Measurements from ENCODE around the gene ARL9. TPM values are rescaled to one million over a fixed set of nuclear protein-coding genes. Genes with fewer than 3 reads are reported as not detected.
A peak's percentile ranks its signal among the peaks of the same experiment; 100 is the strongest.

The ARL9 gene
- total and polyA plus RNA-seq, 9 of the 15 experiments (the other 6 are each of a cell fraction or from before 2014, with no cell fraction given): 0.10 to 0.15 (median 0.11) TPM; not detected in 6

DNA sequence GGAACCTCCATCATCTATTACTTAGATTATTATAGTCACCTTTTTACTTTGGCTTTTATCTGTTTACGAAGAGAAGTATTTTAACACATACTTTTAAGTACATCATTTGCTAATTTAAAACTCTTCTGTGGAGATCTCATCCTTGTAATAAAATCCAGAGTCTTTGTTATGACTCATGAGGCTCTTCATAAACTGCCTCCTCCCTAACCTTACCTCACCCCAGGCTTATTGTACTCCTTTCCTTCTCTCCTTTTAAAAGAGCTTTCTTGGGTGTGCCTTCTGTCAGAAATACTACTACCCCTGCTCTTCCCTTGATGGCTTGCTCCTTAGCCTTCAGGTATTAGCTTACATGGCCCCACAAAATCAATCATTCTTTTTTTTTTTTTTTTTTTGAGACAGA is 6.6 kb downstream of the ARL9 start:
- no peak overlapping the region for H3K4me3 ChIP-seq
- ATAC-seq (peak; percentile 56), FAIRE-seq (no peak), DNase-seq (ENCODE audit: extremely low read depth in 1 of 4, low spot score in 3 of 4) (peak in 2 of 4 experiments; percentile 25 to 35)
- no peaks in the 10 kb centered on the region for H3K9me1 ChIP-seq (ENCODE audit: control insufficient read depth, insufficient read depth, low read length)
- no peak overlapping the region for H3K9ac ChIP-seq (ENCODE audit: insufficient read depth in 1 of 2, low read depth in 2 of 2, low read length in 2 of 2)
- H3K79me2 ChIP-seq (ENCODE audit: control insufficient read depth, insufficient read depth, low read length): no peaks in the 10 kb centered on the region
- H3K4me1 ChIP-seq (replicated peaks in 1 of 2; ENCODE audit: control insufficient read depth in 2 of 2, insufficient read depth in 2 of 2, low read length in 2 of 2): peaks cover 16 to 24% of the 10 kb centered on the region in 2 experiments
- POLR2A ChIA-PET: interaction anchor here (1.1 kb wide), 1 partner anchor 11 kb away, joined by 4 read pairs; no protein-coding TSS in a partner anchor
- no peaks in the 10 kb centered on the region for H3K9me3 ChIP-seq (replicated peaks; ENCODE audit: control insufficient read depth, insufficient read depth, low read depth, low read length)
- in situ Hi-C loops (cut with MboI) (no loop called here), intact Hi-C loops (cut with micrococcal nuclease) (no loop called here)
- H3K4me2 ChIP-seq (ENCODE audit: insufficient read depth, low read length): no peak overlapping the region
- H3K27me3 ChIP-seq (ENCODE audit: control insufficient read depth in 2 of 2, insufficient read depth in 2 of 2, low read length in 2 of 2): no peaks in the 10 kb centered on the region
- H2AFZ ChIP-seq (ENCODE audit: low read depth, low read length): peak overlapping the region; percentile 57
- H4K20me1 ChIP-seq (replicated peaks; ENCODE audit: control insufficient read depth, insufficient read depth, low read length): no peaks in the 10 kb centered on the region
- no peaks in the 10 kb centered on the region for H3K36me3 ChIP-seq (ENCODE audit: control insufficient read depth, insufficient read depth, low read length)
- CTCF ChIA-PET (ENCODE audit: low intra/inter-chr PET ratio): no interaction called here
- 62% methylated on average over 1 of the region's 1 CpG for WGBS (ENCODE audit: insufficient coverage, low coverage, missing lambda C conversion rate)
- no TSS peak for BruUV-seq (replicated peaks)
- no peak overlapping the region for H3K27ac ChIP-seq (ENCODE audit: extremely low read depth, low read depth, low read length)
- no peak for TF ChIP-seq KHSRP (IDR thresholded peaks at IDR 0.05)
- TF ChIP-seq, protein P1, sequence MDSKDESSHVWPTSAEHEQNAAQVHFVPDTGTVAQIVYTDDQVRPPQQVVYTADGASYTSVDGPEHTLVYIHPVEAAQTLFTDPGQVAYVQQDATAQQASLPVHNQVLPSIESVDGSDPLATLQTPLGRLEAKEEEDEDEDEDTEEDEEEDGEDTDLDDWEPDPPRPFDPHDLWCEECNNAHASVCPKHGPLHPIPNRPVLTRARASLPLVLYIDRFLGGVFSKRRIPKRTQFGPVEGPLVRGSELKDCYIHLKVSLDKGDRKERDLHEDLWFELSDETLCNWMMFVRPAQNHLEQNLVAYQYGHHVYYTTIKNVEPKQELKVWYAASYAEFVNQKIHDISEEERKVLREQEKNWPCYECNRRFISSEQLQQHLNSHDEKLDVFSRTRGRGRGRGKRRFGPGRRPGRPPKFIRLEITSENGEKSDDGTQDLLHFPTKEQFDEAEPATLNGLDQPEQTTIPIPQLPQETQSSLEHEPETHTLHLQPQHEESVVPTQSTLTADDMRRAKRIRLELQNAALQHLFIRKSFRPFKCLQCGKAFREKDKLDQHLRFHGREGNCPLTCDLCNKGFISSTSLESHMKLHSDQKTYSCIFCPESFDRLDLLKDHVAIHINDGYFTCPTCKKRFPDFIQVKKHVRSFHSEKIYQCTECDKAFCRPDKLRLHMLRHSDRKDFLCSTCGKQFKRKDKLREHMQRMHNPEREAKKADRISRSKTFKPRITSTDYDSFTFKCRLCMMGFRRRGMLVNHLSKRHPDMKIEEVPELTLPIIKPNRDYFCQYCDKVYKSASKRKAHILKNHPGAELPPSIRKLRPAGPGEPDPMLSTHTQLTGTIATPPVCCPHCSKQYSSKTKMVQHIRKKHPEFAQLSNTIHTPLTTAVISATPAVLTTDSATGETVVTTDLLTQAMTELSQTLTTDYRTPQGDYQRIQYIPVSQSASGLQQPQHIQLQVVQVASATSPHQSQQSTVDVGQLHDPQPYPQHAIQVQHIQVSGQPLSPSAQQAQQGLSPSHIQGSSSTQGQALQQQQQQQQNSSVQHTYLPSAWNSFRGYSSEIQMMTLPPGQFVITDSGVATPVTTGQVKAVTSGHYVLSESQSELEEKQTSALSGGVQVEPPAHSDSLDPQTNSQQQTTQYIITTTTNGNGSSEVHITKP (IDR thresholded peaks at IDR 0.05; ENCODE audit: partially characterized antibody): peak; percentile 13
- no peak for TF ChIP-seq CEBPG (CRISPR knock-in tag; IDR thresholded peaks at IDR 0.05)
- no peak for TF ChIP-seq CEBPG (tag; conservative IDR thresholded peaks at IDR 0.05 in 1 of 2, IDR thresholded peaks at IDR 0.05 in 1 of 2)
- TF ChIP-seq TAF1 (IDR thresholded peaks at IDR 0.05; ENCODE audit: control insufficient read depth, extremely low read depth, insufficient read depth, low read length, severe bottlenecking): no peak
- TF ChIP-seq, protein P2, sequence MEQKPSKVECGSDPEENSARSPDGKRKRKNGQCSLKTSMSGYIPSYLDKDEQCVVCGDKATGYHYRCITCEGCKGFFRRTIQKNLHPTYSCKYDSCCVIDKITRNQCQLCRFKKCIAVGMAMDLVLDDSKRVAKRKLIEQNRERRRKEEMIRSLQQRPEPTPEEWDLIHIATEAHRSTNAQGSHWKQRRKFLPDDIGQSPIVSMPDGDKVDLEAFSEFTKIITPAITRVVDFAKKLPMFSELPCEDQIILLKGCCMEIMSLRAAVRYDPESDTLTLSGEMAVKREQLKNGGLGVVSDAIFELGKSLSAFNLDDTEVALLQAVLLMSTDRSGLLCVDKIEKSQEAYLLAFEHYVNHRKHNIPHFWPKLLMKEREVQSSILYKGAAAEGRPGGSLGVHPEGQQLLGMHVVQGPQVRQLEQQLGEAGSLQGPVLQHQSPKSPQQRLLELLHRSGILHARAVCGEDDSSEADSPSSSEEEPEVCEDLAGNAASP (IDR thresholded peaks at IDR 0.05): peak; percentile 69
- TF ChIP-seq, protein P3, sequence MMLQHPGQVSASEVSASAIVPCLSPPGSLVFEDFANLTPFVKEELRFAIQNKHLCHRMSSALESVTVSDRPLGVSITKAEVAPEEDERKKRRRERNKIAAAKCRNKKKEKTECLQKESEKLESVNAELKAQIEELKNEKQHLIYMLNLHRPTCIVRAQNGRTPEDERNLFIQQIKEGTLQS (IDR thresholded peaks at IDR 0.05): peak; percentile 53
- TF ChIP-seq, protein P3 (CRISPR knock-in tag; conservative IDR thresholded peaks at IDR 0.05): no peak
- no peak for TF ChIP-seq BRF1 (IDR thresholded peaks at IDR 0.05; ENCODE audit: borderline replicate concordance, extremely low read depth, insufficient read length)
- TF ChIP-seq ZNF551 (CRISPR knock-in tag; IDR thresholded peaks at IDR 0.05): no peak
- TF ChIP-seq DPF2 (IDR thresholded peaks at IDR 0.05): peak; percentile 52
- TF ChIP-seq JUND (IDR thresholded peaks at IDR 0.05; ENCODE audit: borderline replicate concordance, low read depth, low read length): no peak; the same call in 1 of the 2 replicates
- TF ChIP-seq JUND (tag; IDR thresholded peaks at IDR 0.05; ENCODE audit: borderline replicate concordance, low read depth, low read length): 0 out of 3 replicates have a peak, but pooled peaks have one; percentile 60
- no peak for TF ChIP-seq ADNP (tag; IDR thresholded peaks at IDR 0.05)
- TF ChIP-seq, protein P4, sequence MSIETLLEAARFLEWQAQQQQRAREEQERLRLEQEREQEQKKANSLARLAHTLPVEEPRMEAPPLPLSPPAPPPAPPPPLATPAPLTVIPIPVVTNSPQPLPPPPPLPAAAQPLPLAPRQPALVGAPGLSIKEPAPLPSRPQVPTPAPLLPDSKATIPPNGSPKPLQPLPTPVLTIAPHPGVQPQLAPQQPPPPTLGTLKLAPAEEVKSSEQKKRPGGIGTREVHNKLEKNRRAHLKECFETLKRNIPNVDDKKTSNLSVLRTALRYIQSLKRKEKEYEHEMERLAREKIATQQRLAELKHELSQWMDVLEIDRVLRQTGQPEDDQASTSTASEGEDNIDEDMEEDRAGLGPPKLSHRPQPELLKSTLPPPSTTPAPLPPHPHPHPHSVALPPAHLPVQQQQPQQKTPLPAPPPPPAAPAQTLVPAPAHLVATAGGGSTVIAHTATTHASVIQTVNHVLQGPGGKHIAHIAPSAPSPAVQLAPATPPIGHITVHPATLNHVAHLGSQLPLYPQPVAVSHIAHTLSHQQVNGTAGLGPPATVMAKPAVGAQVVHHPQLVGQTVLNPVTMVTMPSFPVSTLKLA (conservative IDR thresholded peaks at IDR 0.05): 0 out of 4 replicates have a peak, but pooled peaks of 1 of the 2 experiments have one; percentile 9

Measured in K562 (cell line).